ENCODE results near the gene IFI27. TPM values are rescaled to one million over a fixed set of nuclear protein-coding genes. Genes with fewer than 3 reads are reported as not detected.

The IFI27 gene
- total and polyA plus RNA-seq, 10 of the 15 experiments (the other 5 are each of a cell fraction or from before 2014, with no cell fraction given) = 1.1 to 45.5 (median 3.3) TPM

- Histone ChIP-seq H3K36me3 (ENCODE audit: control insufficient read depth in 2 of 2, insufficient read depth in 2 of 2, low read length in 1 of 2) (no peaks in the 10 kb centered on the region; a peak in 1 of 4 replicates), H2AFZ (ENCODE audit: control insufficient read depth, low read depth, low read length) (no peak overlapping the region), H3K4me2 (ENCODE audit: control insufficient read depth, insufficient read depth) (no peak overlapping the region), H3K79me2 (ENCODE audit: control insufficient read depth, insufficient read depth, low read length) (no peaks in the 10 kb centered on the region), H3K4me1 (ENCODE audit: control insufficient read depth, insufficient read depth, low read length) (no peaks in the 10 kb centered on the region), H3K27ac (ENCODE audit: control insufficient read depth, insufficient read depth) (no peak overlapping the region), H3K9me3 (replicated peaks; ENCODE audit: control insufficient read depth, insufficient read depth, low read length) (no peaks in the 10 kb centered on the region), H4K20me1 (ENCODE audit: control insufficient read depth, insufficient read depth) (no peaks in the 10 kb centered on the region), H3K27me3 (replicated peaks in 1 of 2; ENCODE audit: control insufficient read depth in 2 of 2, insufficient read depth in 2 of 2, low read length in 1 of 2) (no peaks in the 10 kb centered on the region), H3K9ac (ENCODE audit: control insufficient read depth, insufficient read depth, low read length) (no peak overlapping the region), H3K4me3 (no peak overlapping the region)
- no peak for DNase-seq (ENCODE audit: low read depth, low spot score)
- no peak for FAIRE-seq
- ChIA-PET POLR2A (no interaction called here), CTCF (interaction anchor here (0.7 to 1.9 kb wide), 2 partner anchors 38 to 43 kb away, joined by 4 read pairs; no protein-coding TSS in a partner anchor), SMC1A (ENCODE audit: uncharacterized antibody, unreplicated experiment) (interaction anchor here (0.5 to 1.4 kb wide), 3 partner anchors 8 to 57 kb away, joined by 3 to 4 read pairs (median 3); no protein-coding TSS in a partner anchor), RAD21 (ENCODE audit: unreplicated experiment) (no interaction called here)
- TF ChIP-seq SUPT20H (IDR thresholded peaks at IDR 0.05; ENCODE audit: borderline replicate concordance, control insufficient read depth, low read depth, low read length) = no peak
- no peak for TF ChIP-seq MTA3 (IDR thresholded peaks at IDR 0.05; ENCODE audit: borderline replicate concordance, low read length)
- no peak for TF ChIP-seq SMC3 (IDR thresholded peaks at IDR 0.05; ENCODE audit: borderline replicate concordance, low read length)
- TF ChIP-seq SMAD5 (IDR thresholded peaks at IDR 0.05; ENCODE audit: low read depth) = no peak
- TF ChIP-seq, protein P1, sequence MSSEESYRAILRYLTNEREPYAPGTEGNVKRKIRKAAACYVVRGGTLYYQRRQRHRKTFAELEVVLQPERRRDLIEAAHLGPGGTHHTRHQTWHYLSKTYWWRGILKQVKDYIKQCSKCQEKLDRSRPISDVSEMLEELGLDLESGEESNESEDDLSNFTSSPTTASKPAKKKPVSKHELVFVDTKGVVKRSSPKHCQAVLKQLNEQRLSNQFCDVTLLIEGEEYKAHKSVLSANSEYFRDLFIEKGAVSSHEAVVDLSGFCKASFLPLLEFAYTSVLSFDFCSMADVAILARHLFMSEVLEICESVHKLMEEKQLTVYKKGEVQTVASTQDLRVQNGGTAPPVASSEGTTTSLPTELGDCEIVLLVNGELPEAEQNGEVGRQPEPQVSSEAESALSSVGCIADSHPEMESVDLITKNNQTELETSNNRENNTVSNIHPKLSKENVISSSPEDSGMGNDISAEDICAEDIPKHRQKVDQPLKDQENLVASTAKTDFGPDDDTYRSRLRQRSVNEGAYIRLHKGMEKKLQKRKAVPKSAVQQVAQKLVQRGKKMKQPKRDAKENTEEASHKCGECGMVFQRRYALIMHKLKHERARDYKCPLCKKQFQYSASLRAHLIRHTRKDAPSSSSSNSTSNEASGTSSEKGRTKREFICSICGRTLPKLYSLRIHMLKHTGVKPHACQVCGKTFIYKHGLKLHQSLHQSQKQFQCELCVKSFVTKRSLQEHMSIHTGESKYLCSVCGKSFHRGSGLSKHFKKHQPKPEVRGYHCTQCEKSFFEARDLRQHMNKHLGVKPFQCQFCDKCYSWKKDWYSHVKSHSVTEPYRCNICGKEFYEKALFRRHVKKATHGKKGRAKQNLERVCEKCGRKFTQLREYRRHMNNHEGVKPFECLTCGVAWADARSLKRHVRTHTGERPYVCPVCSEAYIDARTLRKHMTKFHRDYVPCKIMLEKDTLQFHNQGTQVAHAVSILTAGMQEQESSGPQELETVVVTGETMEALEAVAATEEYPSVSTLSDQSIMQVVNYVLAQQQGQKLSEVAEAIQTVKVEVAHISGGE (CRISPR knock-in tag; IDR thresholded peaks at IDR 0.05) = no peak
- TF ChIP-seq ZBTB33 (IDR thresholded peaks at IDR 0.05) = no peak
- no peak for TF ChIP-seq SREBF2 (IDR thresholded peaks at IDR 0.05; ENCODE audit: low read length)
- TF ChIP-seq PAX5 (IDR thresholded peaks at IDR 0.05; ENCODE audit: borderline replicate concordance, low read depth, low read length) = no peak
- TF ChIP-seq ATF2 (IDR thresholded peaks at IDR 0.05; ENCODE audit: low read length) = no peak
- TF ChIP-seq BHLHE40 (IDR thresholded peaks at IDR 0.05; ENCODE audit: borderline replicate concordance in 1 of 2, low read depth in 2 of 2, low read length in 1 of 2) = no peak
- no peak for TF ChIP-seq IKZF1 (conservative IDR thresholded peaks at IDR 0.05)
- 100% methylated on average over 2 of the region's 2 CpGs for WGBS (ENCODE audit: insufficient coverage, insufficient replicate concordance, low lambda C conversion rate, missing lambda C conversion rate)
- in situ Hi-C loops (cut with MboI) = no loop called here
- intact Hi-C loops (cut with micrococcal nuclease; ENCODE audit: unreplicated experiment) = no loop called here
- BruUV-seq (replicated peaks) = no TSS peak
- ATAC-seq = no peak
Measured at GRCh38 chr14:94093418-94093817, 17.1 kb upstream of the IFI27 start.
